Medulla oblongata (tissue), 1 donor: ENCODE measurements around the gene MAEA.
"Not testable (repeated sequence)": the region's sequence is repeated elsewhere in the genome, so short reads cannot be mapped to it uniquely, and the experiment has no call there.

ENCODE experiments used
- DNase-seq: peaks from one replicate; pipeline ENCODE4 v3.0.0-alpha.2; 2015; ENCODE audit errors: extremely low spot score

The MAEA gene

GRCh38 chr4:1277667-1278665 lies 11.7 kb upstream of the MAEA start:
- DNase-seq, result no peak

- DNase-seq, result no peak
Observed at GRCh38 chr4:1279253-1279652, 10.4 kb upstream of the MAEA start.

- no peak for DNase-seq
Observed at GRCh38 chr4:1283711-1284110, 6.0 kb upstream of the MAEA start.

- no peak for DNase-seq
Observed at GRCh38 chr4:1285151-1285789, 4.4 kb upstream of the MAEA start.

GRCh38 chr4:1285790-1286553 lies 3.7 kb upstream of the MAEA start:
- DNase-seq, result no peak

GRCh38 chr4:1288786-1289185 lies 905 bp upstream of the MAEA start:
- DNase-seq, result no peak

- no peak for DNase-seq
Observed at GRCh38 chr4:1290165-1290977, 680 bp downstream of the MAEA start.

- no peak for DNase-seq
Observed at GRCh38 chr4:1291091-1291490, 1.4 kb downstream of the MAEA start.

- no peak for DNase-seq
Observed at GRCh38 chr4:1291996-1292702, 2.5 kb downstream of the MAEA start.

- not testable (repeated sequence) for DNase-seq
Observed at GRCh38 chr4:1292703-1293011, 3.0 kb downstream of the MAEA start.

- no peak for DNase-seq
Observed at GRCh38 chr4:1293531-1293941, 3.8 kb downstream of the MAEA start.

- DNase-seq, result no peak
Observed at GRCh38 chr4:1293991-1294390, 4.3 kb downstream of the MAEA start.

GRCh38 chr4:1294424-1294823 lies 4.7 kb downstream of the MAEA start:
- no peak for DNase-seq

GRCh38 chr4:1294891-1295290 lies 5.2 kb downstream of the MAEA start:
- no peak for DNase-seq

GRCh38 chr4:1295405-1296055 lies 5.8 kb downstream of the MAEA start:
- DNase-seq, result no peak

GRCh38 chr4:1296324-1297022 lies 6.8 kb downstream of the MAEA start:
- DNase-seq, result no peak

GRCh38 chr4:1297023-1297395 lies 7.3 kb downstream of the MAEA start:
- no peak for DNase-seq

GRCh38 chr4:1297456-1298325 lies 8.0 kb downstream of the MAEA start:
- DNase-seq, result no peak

- DNase-seq, result no peak
Observed at GRCh38 chr4:1298461-1298860, 8.8 kb downstream of the MAEA start.
